Heart left ventricle (tissue), 16 donors: ENCODE measurements around the gene GSDMA. TPM values are rescaled to one million over a fixed set of nuclear protein-coding genes. Genes with fewer than 3 reads are reported as not detected.

Source experiments
- ATAC-seq, 4 donors: fragments of 200-7000 bp; cut with Tn5 transposase; one replicate each; pipeline ENCODE4 v1.9.1; 2020 to 2022; ENCODE audit warnings: moderate library complexity in 4 of 4, mild to moderate bottlenecking in 3 of 4, moderate number of reproducible peaks in 1 of 4
- DNase-seq, 5 donors: peaks; one replicate each; pipeline ENCODE4 v3.0.0-alpha.2; 2020
- H3K27ac ChIP-seq, 12 donors: fragments of 200-600 bp; sonication (generic) in 4 of 12; one replicate each; pipeline versions ENCODE4 v1.5.0 to v1.8.0; 2016 to 2022; ENCODE audit warnings: mild to moderate bottlenecking in 2 of 12
- H3K27me3 ChIP-seq, 9 donors: fragments of 200-600 bp; sonication (generic) in 2 of 9; one replicate each; pipeline versions ENCODE4 v1.5.1 to v1.8.0; 2016 to 2022; ENCODE audit warnings: mild to moderate bottlenecking in 3 of 9
- H3K36me3 ChIP-seq, 9 donors: fragments of 200-600 bp; sonication (generic) in 2 of 9; one replicate each; pipeline versions ENCODE4 v1.5.0 to v1.8.0; 2018 to 2022; ENCODE audit warnings: mild to moderate bottlenecking in 2 of 9
- H3K4me1 ChIP-seq, 12 donors: fragments of 200-600 bp; sonication (generic) in 4 of 12; one replicate each; pipeline versions ENCODE4 v1.5.0 to v1.8.0; 2016 to 2022; ENCODE audit warnings: mild to moderate bottlenecking in 3 of 12
- H3K4me3 ChIP-seq, 12 donors: fragments of 200-600 bp; sonication (generic) in 4 of 12; one replicate each; pipeline versions ENCODE4 v1.5.0 to v1.8.0; 2017 to 2022; ENCODE audit warnings: mild to moderate bottlenecking in 9 of 12, moderate library complexity in 4 of 12
- H3K9me3 ChIP-seq, 12 donors: fragments of 200-600 bp; sonication (generic) in 4 of 12; one replicate each; pipeline versions ENCODE4 v1.5.0 to v1.8.0; 2016 to 2022; ENCODE audit warnings: mild to moderate bottlenecking in 1 of 12
- CTCF ChIP-seq, 12 donors: fragments of 200-600 bp; sonication (generic) in 4 of 12; IDR thresholded peaks; one replicate each; pipeline versions ENCODE4 v1.5.0 to v1.8.0; 2018 to 2022; ENCODE audit warnings: antibody characterized with exemption in 12 of 12, mild to moderate bottlenecking in 5 of 12
- POLR2A ChIP-seq, 2 donors: fragments of 450-650 bp; IDR thresholded peaks; one replicate each; pipeline ENCODE4 v1.6.1; 2017; ENCODE audit warnings: antibody characterized with exemption in 2 of 2, mild to moderate bottlenecking in 2 of 2, moderate library complexity in 2 of 2
- WGBS, 4 donors: extraction: QIAGEN DNeasy Blood & Tissue Kit in 2 of 4; methylation state at CpG; one replicate each; pipeline versions ENCODE4 v1.1.5 to v1.1.7; 2013 to 2018; 5-methylcytosine and 5-hydroxymethylcytosine counted together
- intact Hi-C, 10 donors: fragments of 100-400 bp; cut with DNase I; formaldehyde crosslinking; loops; one replicate each; pipeline versions ENCODE4 v1.11.1 to v1.14.2; 2022
- polyA plus RNA-seq, 2 donors: library from polyadenylated mRNA; stranded (reverse); fragments of 200-250 nt; gene quantifications; one replicate each; pipeline ENCODE4 v1.2.3, GENCODE V29; 2013
- total RNA-seq, 9 donors: library from RNA; depleted of rRNA in 2 of 9; stranded (reverse); fragments of >200 nt in 2 of 9; fragmentation: NEBNext Ultra II Directional in 3 of 9; extraction: Animal tissue kit (Norgen Biotek cat#: 25700) in 3 of 9; gene quantifications; one replicate each; pipeline versions ENCODE4 v1.1.0 to v1.2.4, GENCODE V29; 2016 to 2023
- donor health status: ischemic (EF 13 %, LVEDD 7.1; RV severe dilation, severe dysfunction).
- donor health status: healthy with polysubstance abuse.
- donor health status: DM: no; HTN: yes; CAD: no.
- donor health status: DM: no; HTN: no; CAD: no.
- donor health status: ischemic (EF 25% LVEDD 6.9; RV normal size, moderate dysfunction).
- donor health status: ischemic (EF 25% LVEDD 5.7; RV mildly dilated, moderate dysfunction).
- donor health status: healthy.
- donor health status: DM: yes; HTN: yes; CAD: no.
- donor health status: ischemic (EF 35%, LVEDD 5.7; RV mildly dilated, moderate dysfunction).
- donor health status: nonischemic (EF 11% LVEDD 7.7; RV severe dilation, severe dysfunction).
- donor health status: DM: yes; HTN: yes; CAD: no.
- donor health status: PGD.
- donor health status: ischemic (EF 29% LVEDD 5.4; RV normal size, mild dysfunction).
- donor health status: nonischemic (EF 23%, LVEDD 6.1; RV moderate dilation, normal function).

The GSDMA gene
- total and polyA plus RNA-seq, 11 donors = 0.08 to 3.7 (median 0.49) TPM; not detected in 3

GRCh38 chr17:39996162-39996561, 33.4 kb downstream of the GSDMA start:
- Histone ChIP-seq H3K27me3 (no peaks in the 10 kb centered on the region), H3K4me1 (peaks cover 0 to 11% (median 0%) of the 10 kb centered on the region in 12 donors), H3K27ac (no peak overlapping the region), H3K4me3 (no peak overlapping the region), H3K9me3 (no peaks in the 10 kb centered on the region), H3K36me3 (peaks cover 0 to 83% (median 73%) of the 10 kb centered on the region in 9 donors)
- TF ChIP-seq POLR2A (IDR thresholded peaks at IDR 0.05) = no peak
- TF ChIP-seq CTCF (IDR thresholded peaks at IDR 0.05) = no peak
- no peak for DNase-seq
- intact Hi-C loops = loop anchor here in 1 of 10 donors (10.0 kb wide), 1 partner anchor 279 kb away; no protein-coding TSS in a partner anchor
- WGBS, 4 donors = 70 to 83% (median 81%) methylated on average over 6 to 8 of the region's 8 CpGs
- peak in 1 of 4 donors; percentile 5 for ATAC-seq

GRCh38 chr17:39996800-39997199, 34.0 kb downstream of the GSDMA start:
- Histone ChIP-seq H3K27ac (peak overlapping the region in 1 of 12 donors; percentile 17), H3K4me1 (peaks cover 0 to 11% (median 0%) of the 10 kb centered on the region in 12 donors), H3K27me3 (no peaks in the 10 kb centered on the region), H3K4me3 (no peak overlapping the region), H3K9me3 (no peaks in the 10 kb centered on the region), H3K36me3 (peaks cover 0 to 76% (median 67%) of the 10 kb centered on the region in 9 donors)
- DNase-seq (peak in 1 of 5 donors; percentile 54), ATAC-seq (peak in 3 of 4 donors; percentile 40 to 73 (median 58))
- intact Hi-C loops = loop anchor here in 1 of 10 donors (10.0 kb wide), 1 partner anchor 278 kb away; no protein-coding TSS in a partner anchor
- WGBS, 4 donors = 37 to 52% (median 44%) methylated on average over 6 of the region's 6 CpGs
- TF ChIP-seq CTCF (IDR thresholded peaks at IDR 0.05) = no peak
- no peak for TF ChIP-seq POLR2A (IDR thresholded peaks at IDR 0.05)

GRCh38 chr17:39997543-39997942, 34.7 kb downstream of the GSDMA start:
- no peak for DNase-seq
- peak in 1 of 4 donors; percentile 35 for ATAC-seq
- no peak overlapping the region for H3K4me3 ChIP-seq
- 74 to 78% (median 76%) methylated on average over 4 of the region's 4 CpGs for WGBS, 4 donors
- H3K9me3 ChIP-seq = no peaks in the 10 kb centered on the region
- TF ChIP-seq CTCF (IDR thresholded peaks at IDR 0.05) = no peak
- TF ChIP-seq POLR2A (IDR thresholded peaks at IDR 0.05) = no peak
- intact Hi-C loops = loop anchor here in 1 of 10 donors (10.0 kb wide), 1 partner anchor 277 kb away; no protein-coding TSS in a partner anchor
- H3K27ac ChIP-seq = no peak overlapping the region
- peaks cover 0 to 69% (median 59%) of the 10 kb centered on the region in 9 donors for H3K36me3 ChIP-seq
- no peaks in the 10 kb centered on the region for H3K27me3 ChIP-seq
- H3K4me1 ChIP-seq = peaks cover 0 to 11% (median 0%) of the 10 kb centered on the region in 12 donors

- 85 to 93% (median 88%) methylated on average over 4 of the region's 4 CpGs for WGBS, 4 donors
These were observed 36.3 kb downstream of the GSDMA start for GRCh38 chr17:39999067-39999466.

More at GRCh38 chr17:39999067-39999466, 36.3 kb downstream of the GSDMA start:
- Histone ChIP-seq H3K27me3 (no peaks in the 10 kb centered on the region), H3K4me1 (peaks cover 0 to 11% (median 0%) of the 10 kb centered on the region in 12 donors), H3K27ac (no peak overlapping the region), H3K36me3 (peaks cover 0 to 54% (median 44%) of the 10 kb centered on the region in 9 donors), H3K4me3 (no peak overlapping the region), H3K9me3 (no peaks in the 10 kb centered on the region)
- TF ChIP-seq POLR2A (IDR thresholded peaks at IDR 0.05) (no peak), CTCF (IDR thresholded peaks at IDR 0.05) (no peak)
- no peak for DNase-seq
- intact Hi-C loops = loop anchor here in 1 of 10 donors (10.0 kb wide), 1 partner anchor 276 kb away; no protein-coding TSS in a partner anchor
- no peak for ATAC-seq
